NCI-H2171 (cell line): ENCODE data around the gene MRPS27.

Experiments used
- DNase-seq: peaks from one replicate; lab custom pipeline; 2025; lab: John Stamatoyannopoulos, UW

The MRPS27 gene

DNA sequence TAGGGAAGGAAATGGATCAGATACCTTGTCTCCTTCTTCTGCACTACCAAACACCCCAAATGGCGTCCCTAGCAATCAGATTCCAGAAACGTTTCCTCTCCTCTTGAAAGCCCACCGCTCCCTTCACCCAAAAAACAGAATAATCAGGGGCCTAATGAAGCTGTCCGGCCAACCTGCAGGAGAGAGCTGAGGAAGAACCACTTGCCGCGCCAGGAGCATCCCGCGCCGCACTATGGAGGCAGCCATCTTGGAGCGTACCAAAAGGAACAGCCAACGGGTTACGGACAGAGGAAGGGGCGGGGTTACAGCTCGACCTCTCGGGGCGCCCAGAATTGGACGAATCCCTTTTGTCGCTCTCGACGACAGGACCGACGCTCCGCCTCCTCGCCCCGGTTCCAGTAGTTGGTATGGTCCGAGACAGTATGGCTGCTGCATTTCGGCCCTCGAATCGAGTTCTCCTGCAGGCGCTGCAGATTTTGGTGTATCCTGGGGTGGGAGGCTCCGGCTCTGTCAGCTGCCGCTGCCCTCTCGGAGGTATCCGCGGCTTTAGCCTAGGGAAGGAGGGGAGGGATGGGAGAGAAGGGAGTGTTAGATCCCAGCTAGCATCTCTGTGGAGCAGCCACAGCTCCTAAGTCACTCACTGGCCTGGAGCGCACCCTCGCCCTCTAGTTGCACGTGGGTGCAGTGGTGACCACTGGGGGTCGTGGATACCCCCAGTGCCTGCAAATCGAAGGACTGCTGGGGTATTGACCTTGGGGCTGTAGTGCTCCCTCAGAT lies at the start of gene MRPS27, which contains the start of gene PTCD2:
TSS of gene MRPS27 (minus strand) at position 265 of the 777 bp plus-strand sequence. CDS start at position 246, 19 bp downstream.
TSS of gene PTCD2 (plus strand) at position 398 of the 777 bp plus-strand sequence. CDS start at position 408, 10 bp downstream.
- peak; percentile 91 for DNase-seq

DNA sequence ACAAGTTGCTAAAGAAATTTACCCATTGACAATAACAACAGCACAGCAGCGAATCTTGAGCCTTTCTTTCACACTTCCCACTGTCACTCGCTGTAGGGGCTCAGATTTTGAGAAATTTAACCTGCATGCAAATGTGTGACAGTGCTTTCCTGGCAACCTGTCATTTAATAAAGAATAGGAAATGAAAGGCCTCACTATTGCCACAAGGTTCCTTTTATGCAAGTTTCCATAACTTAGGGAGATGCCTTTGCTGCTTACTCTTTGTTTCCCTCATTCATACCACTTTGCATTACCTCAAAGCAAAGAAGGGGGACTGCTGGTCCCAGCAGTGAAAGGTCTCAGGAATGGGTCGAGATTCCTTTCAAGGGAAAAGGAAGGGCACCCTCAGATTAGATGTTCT lies 49.7 kb upstream of the MRPS27 start:
- no peak for DNase-seq

DNA sequence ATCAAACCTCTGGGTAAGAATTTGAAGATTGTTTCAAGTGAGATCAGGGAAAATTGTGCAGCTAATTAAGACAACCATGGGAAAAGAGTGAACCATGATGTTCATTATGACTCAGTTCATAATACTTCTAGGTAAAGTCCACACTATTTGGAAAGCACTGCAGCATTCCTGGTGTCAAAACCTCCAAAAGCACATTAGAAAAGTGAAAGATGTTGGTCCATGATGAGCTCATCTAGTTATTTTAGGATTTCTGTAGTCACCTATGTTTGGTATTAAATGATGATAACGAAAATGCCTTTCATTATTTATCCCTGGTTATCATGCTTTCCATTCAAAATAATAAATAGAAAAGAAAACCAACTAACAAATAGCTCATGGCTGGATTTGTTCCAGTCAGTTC lies 49.3 kb upstream of the MRPS27 start:
- DNase-seq: no peak

DNA sequence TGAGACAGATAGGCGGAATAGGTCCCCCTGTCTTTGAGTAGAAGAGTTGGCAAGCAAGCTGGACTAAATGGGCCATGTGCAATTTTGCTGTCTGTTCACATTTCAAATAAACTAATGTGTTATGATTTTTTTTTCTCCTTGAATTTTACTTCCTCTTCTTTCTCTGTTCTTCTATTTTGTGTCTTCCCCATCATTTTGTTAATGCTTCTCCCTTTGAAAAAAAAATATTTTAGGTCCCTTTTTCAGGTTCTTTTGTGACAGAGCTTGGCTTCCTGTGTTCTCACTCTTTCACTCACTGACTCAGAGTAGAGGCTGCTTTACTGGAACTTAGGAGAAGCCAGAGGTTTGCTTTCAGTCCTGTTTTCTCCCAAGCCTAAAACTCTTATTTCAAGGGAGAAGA lies 48.2 kb upstream of the MRPS27 start:
- DNase-seq: no peak

DNA sequence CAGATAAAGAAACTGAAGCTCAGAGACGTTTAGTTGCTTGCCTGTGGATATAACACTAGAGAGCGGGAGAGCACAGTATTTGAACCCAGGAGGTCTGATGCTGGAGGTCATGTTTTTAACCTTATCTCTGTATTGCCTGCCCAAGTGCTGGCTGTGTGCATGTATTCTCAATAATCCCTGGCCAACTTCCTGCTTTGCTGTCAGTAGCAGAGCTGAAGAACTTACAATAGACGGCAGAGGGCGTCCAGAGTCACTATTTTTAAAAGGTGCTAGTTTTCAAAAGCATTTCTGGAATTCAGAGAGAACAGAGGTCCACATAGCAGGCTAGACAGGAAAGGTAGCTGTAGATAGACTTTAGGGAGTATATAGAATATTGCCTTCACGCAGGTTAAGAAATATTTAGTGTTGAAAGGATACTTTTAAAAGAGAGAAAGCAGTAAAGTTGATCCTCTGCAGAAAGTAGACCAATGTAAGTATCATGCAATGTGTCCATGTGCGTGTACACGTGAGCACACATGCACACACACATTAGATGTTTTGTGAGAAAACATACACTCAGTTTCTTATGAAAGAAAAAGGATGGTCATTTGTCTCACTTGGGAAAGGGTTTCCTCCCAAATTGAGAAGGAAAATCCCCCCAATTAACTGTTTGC lies 46.4 kb upstream of the MRPS27 start:
- no peak for DNase-seq

DNA sequence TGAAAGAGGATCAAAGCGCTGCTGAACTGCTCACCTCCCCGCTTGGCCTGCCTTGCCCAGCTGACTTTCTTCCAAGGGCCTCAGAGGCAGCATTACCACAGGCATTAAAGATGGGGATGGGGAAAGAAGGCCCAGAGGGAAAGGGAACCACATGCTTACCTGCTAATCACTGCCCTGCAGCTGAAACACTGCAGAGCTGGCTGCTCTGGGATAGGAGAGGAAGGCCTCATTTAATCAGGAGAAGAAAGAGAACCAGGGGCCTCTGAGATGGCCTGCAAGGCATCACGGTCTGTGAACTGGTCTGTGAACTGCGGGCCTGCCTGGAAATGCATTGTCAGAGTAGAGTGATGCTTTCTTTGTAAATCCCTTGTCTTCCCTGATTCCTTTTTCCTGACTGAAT lies 44.9 kb upstream of the MRPS27 start:
- no peak for DNase-seq

DNA sequence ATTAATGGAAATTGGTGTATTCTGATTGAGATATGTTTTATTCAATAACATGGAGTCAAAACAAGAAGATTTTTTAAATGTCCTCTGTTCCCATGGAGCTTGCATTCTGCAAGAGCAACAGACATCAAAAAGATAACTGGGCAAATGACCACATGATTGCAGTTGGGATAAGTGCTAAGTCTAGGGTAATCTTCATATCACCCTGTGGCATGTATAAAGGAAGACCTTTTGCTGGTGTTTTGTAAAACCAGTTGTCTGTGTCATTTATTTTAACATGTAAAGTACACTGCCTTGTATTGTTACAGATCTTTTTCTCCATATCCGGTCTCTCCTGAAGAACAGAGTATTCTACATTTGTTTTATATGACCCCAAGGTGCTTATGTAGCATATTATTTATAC lies 44.1 kb upstream of the MRPS27 start:
- DNase-seq: no peak

DNA sequence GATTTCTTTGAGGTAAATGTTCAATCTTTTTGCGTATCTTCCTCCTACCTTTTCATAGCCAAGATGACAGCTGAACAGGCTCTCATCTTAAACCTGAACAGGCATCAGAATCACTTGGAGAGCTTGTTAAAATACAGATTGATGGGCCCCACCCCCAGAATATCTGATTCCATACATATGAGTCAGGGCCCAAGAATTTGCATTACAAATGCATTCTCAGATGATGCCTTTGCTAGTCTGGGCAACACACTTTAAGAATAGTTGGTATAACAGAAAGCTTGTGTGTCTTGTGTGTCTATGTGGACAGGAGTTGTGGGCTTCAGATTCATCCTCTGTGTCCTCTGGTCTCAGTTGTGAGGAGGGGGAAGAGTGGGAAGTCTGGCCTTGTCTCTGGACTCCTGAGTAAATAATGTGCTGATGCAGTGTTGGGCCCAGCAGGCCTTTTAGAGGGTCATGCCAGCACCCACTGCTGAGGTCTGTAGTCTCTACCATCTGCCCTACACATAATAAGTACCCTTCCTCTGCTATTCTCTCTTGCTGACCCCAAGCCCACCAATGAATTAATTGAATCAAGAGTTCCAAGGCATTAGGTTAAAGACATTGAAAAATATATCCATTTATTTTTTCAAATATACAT lies 43.2 kb upstream of the MRPS27 start:
- no peak for DNase-seq

DNA sequence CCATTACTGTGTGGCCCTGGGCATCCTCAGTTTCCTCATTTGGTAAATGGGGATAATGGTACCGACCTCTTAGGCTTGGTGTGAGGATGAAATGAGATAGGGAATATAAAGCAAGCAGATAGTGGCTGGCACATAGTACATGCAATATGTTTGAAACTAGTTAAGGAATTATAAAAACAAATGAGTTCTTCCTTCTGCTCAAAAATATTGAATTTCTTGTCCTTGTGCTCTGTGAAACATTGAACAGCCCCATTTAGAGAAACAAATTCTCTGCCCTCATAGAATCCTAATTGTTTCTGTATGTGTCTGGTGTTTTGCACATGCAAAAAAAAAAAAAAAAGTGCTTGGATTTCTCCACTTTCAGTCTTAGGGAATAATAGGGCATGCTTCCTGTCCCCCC lies 39.8 kb upstream of the MRPS27 start:
- DNase-seq: no peak

DNA sequence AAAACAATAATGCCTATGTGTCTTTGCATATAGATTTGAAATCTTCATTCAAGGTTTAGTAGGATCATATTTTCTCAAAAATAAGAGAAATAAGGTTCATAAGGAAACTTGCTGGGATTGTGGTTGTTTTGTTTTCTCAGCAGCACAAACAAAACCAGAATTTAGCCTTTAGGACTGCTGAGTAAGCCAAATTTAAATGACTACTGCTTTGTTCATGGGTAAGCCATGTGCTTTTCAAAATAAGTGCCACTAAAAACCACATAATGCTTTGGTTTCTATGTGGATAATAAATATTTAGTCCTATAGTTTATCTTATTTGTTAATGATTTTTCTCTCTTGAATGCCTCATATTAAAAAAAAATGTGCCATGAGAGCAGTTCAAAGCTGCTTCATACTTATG lies 38.9 kb upstream of the MRPS27 start:
- DNase-seq: no peak

DNA sequence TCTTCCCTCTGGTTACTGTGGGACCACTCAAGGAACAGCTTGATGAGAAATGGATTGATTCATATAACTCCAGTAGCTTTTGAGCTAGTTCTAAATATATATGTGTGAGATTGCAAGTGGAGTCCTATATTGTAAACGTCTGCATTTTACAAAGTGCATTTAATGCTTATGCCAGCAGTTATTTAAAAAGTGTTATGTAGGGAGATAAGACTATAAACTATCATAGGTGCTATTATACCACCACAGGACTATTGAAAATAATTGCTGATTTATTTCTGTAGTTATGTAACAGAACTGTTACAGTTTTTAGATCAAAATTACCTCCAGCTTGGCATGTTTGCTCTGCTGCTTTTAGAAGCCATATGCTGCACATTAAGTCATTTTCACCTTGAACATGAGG lies 36.3 kb upstream of the MRPS27 start:
- DNase-seq: no peak

DNA sequence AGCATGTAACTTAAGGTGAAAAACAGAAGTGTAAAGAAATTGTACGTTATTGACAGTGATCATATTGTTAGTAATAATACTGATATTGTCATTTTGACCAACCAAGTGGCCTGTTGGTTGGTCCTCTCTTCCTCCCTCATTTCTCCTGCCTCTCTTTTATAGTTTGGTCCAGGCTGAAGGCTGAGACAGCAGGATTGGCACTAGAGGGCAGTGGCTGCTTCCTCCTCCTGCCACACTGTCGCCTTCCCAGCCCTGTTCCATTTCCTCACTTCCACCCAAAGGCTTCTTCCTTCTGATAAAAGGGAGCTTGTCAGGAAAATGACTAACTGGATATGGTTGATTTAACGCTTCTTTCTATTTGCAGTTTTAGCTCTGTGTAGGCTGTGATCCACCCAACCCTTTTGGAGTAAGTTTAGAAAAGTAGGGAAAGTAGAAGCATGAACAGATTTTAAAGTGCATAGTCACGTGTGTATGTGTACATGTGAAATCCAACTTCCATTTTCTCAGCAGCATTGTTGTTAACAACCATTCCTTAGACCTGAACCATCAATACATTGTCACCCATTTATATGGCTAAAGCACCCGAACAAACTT lies 35.8 kb upstream of the MRPS27 start:
- DNase-seq: no peak

DNA sequence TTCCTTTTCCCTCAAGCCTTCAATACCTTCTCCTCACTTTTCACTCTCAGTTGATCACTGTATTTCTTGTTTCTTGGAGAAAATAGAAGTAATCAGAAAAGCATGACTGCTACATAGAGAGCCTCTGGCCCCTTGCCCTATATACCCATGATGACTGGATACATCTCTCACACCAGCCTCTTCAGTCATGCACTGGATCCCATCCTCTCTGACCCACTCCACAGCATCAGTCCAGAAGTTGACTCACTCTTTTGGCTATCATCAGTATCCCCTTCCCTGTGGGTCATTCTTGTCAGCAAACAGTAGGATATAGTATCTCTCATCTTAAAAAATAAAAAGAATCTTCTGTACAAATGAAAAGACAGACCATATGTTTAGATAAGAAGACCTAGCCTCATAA lies 33.0 kb upstream of the MRPS27 start:
- no peak for DNase-seq

DNA sequence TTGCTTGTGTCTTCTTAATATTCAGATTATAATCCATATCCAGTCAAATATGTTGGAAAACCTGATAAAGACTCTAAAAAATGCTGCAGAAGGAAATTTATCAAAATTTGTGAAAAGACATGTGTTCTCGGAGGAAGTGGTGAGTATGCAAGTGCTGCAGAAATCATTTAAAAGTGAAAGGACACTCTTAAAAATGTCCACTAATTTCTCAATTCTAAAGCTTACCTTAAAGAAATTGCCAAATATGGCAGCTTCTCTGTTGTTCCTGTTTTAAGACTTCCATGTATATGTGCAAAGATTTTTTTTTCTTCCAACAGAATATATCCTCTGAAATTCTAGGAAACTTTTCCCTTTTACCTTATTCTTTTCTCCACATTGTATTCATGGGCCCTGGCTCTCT lies 32.6 kb upstream of the MRPS27 start:
- DNase-seq: no peak

DNA sequence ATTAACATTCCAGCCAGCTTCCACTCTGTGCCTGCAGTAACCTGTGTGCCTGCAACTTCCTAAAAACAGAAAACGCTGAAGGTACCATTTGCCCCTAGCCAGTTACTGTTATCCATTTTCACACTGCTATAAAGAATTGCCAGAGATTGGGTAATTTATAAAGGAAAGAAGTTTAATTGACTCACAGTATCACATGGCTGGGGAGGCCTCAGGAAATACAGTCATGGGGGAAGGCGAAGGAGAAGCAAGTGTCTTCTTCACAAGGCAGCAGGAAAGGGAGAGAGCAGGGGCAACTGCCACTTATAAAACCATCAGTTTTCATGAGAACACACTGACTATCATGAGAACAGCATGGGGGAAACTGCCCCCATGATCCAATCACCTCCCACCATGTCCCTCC lies 31.3 kb upstream of the MRPS27 start:
- no peak for DNase-seq

DNA sequence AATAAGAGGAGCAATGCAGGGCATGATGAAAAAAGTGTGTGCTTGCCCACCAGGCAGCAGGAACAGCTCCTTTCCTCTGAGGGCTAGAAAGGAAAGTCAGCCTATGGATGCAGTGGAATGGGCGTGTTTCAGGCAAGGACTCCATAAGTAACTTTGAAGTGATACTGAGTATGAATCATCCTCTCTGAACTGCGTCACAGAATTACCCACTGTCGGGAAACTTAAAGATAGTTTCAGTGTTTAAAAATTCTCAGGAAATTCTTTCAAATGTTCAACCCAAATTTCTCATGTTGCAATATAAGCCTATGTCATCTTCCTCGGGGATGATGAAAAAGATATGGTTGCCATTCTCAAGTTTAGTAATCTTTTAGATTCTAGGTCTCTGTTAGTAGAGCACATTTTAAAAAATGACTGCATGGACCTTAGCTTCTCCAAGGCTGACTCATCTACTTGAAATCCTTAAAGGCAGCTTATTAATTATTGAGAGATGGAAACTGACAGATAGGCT lies 27.8 kb upstream of the MRPS27 start:
- DNase-seq: no peak

DNA sequence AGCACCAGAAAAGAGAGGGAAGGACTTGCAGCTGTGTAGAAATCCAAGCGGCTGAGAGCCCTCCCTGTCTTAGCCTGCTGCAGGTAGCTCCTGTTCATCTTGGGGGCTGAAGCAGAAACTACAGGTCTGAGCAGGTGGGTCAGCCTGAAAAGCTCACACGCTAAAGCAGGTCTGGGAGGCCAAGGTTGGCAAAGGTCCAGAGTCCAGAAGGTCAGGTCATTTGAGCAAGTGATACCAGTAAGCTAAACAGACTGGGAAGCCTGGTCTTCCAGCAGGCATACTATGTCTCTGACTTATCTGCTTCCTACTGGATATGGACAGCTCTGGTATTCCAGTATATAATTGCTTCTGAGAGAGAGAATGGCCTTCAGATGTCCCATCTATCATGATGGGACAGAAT lies 26.4 kb upstream of the MRPS27 start:
- DNase-seq: no peak

DNA sequence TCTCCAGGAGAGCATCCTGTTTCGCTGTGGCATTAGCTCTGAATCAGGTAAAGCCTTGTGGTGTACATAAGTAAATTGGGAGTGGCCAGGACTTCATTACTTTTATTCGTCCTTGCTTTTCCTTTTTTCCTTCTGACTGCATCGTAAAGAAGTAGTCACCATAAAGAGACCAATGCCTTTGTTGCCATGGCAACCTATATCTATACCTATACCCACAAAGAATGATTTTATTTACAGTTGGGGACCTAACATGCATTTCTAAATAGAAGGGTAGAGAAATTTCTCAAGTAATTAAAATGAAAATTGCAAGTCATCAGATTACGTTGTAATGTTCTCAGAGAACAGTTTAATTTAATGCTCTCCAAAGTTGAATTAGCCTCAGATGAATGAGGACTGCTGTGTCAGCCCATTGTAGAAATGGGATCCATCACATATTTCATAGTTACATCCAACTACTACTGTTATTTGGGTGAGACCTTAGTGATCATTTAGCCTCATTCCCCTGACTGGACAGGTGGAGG lies 18.7 kb upstream of the MRPS27 start:
- DNase-seq: no peak

DNA sequence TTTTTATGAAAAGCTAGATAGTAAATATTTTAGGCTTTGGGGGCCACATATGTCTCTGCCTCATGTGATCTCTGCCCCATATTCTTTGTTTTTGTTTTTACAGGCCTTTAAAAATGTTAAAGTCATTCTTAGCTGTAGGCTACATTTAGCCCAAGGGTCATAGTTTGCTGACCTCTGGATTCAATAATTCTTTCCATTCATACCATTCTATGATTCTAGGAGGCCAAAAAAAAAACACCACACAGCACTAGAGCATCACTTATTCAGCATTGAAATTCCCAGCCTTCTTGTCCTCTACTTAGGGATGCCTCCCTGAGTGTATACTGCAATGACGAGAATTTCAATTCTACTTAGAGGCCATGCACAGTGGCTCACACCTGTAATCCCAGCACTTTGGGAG lies 17.1 kb upstream of the MRPS27 start:
- no peak for DNase-seq

DNA sequence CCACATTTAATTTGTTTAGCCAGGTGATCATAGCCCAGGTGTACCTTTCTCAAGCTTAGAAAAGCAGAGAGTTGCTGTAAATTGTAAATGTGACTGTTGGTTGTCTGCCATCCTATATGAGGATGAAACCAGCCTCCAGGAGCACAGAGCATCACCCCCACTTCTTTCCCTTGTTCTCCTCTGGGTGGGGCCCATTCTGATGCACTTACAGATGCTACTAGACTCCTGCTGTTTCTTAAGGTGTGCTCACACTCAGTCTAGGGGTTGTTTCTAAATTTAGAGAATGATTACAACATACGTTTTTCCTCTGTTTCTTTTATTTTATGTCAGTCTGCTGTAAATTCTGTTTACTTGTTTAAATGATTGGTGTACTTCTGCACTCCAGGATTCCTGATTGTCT lies 10.7 kb upstream of the MRPS27 start:
- DNase-seq: no peak

DNA sequence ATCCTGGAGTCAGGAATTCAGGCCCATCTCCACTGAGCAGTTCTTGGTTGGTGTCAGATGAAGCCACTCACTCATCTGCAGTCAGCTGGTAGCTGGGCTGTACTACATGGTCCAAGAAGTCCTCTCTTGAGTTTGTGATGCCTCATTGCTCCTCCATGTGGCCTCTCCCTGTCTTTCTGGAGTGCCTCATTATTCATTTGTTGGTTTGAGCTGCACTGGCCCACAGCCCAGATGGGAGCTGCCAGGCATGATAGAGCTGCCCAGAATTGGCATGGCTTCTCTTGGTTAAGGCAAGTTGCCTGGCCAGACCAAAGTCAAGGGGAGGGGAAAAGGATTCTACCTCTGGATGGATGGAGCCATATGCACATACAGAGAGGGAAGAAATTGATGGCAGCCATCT lies 8.1 kb upstream of the MRPS27 start:
- DNase-seq: no peak

DNA sequence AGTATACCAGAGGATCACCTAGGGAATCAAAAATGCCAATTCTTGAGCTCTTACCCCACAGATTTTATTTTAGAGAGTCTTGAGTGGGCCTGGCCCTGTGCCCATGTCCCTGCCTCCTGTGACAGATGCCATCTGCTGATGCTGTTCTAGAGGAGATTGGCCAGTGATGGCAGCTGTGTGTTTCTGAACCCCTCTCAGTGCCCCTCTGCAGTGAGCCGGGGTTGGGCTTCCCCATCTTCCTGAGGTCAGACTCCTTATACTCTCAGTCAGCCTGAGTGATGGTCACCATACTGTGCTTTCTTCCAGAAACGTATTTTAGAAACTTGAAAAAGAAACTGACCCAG lies 6.2 kb upstream of the MRPS27 start:
- peak; percentile 16 for DNase-seq
